Activated CD8-positive, alpha-beta memory T cell treated with anti-CD3 and anti-CD28 coated beads, Interleukin-2, amount 50 U/mL, for 24 hours (primary cell): Measurements from ENCODE around the gene CYYR1.

Source experiments
- DNase-seq: peaks from one replicate; pipeline ENCODE4 v3.0.0-alpha.2; 2020; ENCODE audit errors: extremely low read depth

Gene CYYR1

GRCh38 chr21:26572702-26573381 is at the start of gene CYYR1:
TSS of gene CYYR1 (minus strand) at chr21:26573286. CDS start at chr21:26572940, 346 bp downstream.
- DNase-seq: no peak

- no peak for DNase-seq
Measured at GRCh38 chr21:26617176-26617575, 44.1 kb upstream of the CYYR1 start.

DNA sequence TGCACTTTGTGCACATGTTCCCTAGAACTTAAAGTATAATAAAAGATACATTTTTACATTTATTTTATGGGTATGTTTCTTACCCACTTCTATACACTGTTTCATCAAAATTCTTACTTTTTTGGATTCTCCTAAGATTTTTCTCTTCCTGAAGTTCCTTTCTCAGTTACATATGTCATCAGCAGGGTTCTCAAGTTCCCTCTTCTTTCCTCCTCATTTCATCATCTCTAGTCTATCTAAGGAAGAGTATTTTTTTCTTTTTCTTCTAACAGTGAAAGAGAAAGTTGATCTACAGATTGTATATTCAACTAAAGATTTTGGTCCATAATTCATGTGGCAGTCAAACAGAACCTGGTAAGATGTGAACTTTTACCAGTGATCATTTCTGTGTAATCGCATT is 41.2 kb upstream of the CYYR1 start:
- no peak for DNase-seq

DNA sequence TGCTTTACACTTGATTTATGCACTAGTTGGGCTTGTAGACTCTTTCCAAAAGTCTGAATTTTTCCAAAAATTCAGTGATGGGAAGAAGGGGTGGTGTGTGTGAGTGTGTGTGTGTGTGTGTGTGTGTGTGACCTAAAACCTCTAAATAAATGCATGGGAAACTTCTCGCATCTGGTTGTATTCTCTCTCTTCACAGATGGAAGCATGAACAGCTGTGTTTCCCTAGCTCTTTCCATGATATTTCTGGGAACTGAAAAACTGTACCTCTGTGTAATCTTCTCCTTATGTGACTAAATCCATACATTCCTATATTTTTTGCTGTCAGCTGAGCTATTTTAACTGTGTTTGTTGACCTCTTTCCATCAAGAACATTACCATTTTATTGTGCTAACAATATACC is 26.2 kb upstream of the CYYR1 start:
- no peak for DNase-seq

- DNase-seq: no peak
Measured at GRCh38 chr21:26597981-26598380, 24.9 kb upstream of the CYYR1 start.

DNA sequence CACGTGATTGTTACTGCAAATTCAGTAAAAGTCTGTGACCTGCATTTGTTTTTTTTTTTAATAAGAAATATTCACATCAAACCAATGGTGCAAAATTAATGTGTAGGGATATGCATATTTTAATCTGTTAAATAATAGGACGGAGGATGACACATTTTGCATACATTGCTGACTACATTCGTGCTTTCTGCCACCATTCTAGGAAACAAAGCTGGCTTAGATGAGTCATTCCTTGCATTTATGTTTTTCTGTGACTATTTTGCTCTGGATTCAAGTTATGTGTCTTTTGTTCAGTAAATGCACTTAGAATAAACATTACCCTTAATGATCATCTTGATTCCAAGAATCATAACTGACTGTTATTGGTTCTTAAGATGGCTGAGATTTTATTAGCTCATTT is 23.9 kb upstream of the CYYR1 start:
- no peak for DNase-seq

GRCh38 chr21:26595971-26596370 is 22.9 kb upstream of the CYYR1 start:
- DNase-seq: no peak

DNA sequence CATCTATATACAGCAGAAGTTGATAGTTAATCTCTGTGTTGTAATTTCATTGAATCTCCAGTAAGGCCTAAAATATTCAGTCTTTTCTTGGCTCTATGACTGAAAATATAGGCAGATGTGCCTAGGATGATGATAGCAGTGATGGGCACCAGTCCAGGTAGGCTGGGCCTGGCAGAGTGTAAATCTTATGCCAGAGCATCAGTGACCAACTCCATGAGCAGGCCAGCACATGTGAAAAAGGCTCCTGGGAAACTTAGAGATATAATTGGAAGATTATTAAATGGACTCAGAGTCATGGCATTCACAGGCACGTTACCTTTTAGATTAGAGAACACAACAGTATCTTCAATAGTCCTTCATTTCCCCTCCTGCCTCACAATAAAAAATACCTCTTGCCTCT is 20.7 kb upstream of the CYYR1 start:
- no peak for DNase-seq

GRCh38 chr21:26591543-26591942 is 18.5 kb upstream of the CYYR1 start:
- no peak for DNase-seq

DNA sequence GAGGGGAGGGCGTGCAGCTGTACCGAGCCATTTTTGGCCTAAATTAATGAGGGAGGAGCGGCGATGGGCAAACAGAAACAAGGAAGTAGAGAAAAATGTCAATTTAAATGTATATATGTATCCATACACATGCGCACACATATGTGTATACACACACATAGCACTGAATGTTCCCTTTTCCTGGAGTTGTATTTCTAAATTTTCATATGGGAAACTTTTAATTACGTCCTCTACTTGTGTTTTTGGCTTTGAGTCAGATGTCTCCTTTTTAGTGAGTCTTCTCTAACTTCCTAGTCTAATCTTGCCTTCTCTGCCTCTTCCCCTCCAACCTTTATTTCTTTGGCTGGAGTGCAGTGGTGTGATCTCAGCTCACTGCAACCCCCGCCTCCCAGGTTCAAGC is 15.4 kb upstream of the CYYR1 start:
- DNase-seq: no peak

GRCh38 chr21:26587736-26588201 is 14.7 kb upstream of the CYYR1 start:
- DNase-seq: no peak

DNA sequence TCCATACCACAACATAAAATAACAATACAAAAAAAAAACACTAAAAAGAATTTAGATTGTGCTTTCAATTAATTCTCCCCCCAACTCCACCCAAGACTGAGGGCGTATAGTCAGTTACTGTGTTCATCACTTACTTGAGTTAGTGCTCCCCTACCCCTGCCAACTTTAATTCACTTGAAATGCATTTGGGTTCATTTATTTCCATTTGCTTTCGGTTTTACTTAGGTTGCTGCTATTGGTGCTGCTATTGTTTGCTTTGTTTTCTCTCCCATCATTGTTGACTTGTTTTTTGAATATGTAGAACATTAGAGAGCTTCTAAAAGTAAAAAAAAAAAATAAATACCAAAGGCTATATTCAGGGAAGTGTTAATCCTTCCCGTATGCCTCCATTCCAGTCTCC is 10.7 kb upstream of the CYYR1 start:
- no peak for DNase-seq

GRCh38 chr21:26581818-26582217 is 8.7 kb upstream of the CYYR1 start:
- DNase-seq: no peak

DNA sequence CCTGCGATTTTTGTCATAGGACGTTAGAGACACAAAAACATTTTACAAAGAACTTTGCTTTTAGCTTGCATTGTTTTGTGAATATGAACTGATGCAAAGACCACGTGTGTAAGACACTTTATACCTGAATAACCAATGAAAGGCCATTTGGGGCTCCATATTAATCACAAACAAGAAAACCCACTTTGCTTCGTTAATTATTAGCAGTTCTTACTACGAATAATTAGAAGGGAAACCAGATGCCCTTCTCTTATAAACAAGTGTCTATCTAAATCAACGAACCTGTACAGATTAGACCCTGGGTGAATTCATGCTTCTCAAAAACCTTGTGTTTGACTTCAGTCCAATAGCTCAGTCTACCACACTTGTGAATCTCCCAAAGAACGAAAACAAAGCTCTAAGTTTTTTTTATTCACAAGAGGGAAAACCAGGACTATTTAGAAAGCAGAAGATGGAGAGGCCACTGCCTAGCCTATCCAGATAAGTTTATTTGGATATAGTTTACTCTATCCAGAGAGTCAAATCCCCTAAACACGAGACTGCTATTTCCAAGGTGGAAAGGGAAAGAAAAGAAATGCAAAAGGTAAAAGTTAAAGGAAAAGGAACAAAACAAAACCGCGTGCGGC is 897 bp downstream of the CYYR1 start:
- DNase-seq: no peak

GRCh38 chr21:26570203-26570602 is 2.9 kb downstream of the CYYR1 start:
- no peak for DNase-seq

- no peak for DNase-seq
Measured at GRCh38 chr21:26565546-26565945, 7.5 kb downstream of the CYYR1 start.

GRCh38 chr21:26565111-26565510 is 8.0 kb downstream of the CYYR1 start:
- DNase-seq: no peak

- no peak for DNase-seq
Measured at GRCh38 chr21:26563856-26564503, 9.1 kb downstream of the CYYR1 start.

DNA sequence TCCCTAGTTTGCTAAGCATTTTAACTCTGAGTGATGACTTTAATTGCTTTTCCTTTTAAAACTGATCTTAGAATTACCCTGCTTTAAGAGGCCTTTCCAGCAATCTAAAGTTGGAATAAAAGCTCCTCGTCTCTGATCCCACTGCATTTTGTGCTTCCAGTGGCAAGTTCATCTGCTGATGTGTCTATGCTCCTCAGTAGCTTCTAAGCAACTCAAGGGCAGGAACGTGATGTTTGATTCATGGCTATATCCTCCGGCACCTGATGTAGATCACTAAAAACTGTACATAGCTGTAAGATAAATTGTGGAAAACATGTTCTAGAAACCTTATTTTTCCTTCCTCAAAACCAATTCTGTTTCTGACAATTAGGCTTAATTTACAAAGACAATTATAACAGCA is 12.5 kb downstream of the CYYR1 start:
- DNase-seq: no peak

- DNase-seq: no peak
Measured at GRCh38 chr21:26559099-26559498, 14.0 kb downstream of the CYYR1 start.

GRCh38 chr21:26557106-26557505 is 16.0 kb downstream of the CYYR1 start:
- DNase-seq: no peak

DNA sequence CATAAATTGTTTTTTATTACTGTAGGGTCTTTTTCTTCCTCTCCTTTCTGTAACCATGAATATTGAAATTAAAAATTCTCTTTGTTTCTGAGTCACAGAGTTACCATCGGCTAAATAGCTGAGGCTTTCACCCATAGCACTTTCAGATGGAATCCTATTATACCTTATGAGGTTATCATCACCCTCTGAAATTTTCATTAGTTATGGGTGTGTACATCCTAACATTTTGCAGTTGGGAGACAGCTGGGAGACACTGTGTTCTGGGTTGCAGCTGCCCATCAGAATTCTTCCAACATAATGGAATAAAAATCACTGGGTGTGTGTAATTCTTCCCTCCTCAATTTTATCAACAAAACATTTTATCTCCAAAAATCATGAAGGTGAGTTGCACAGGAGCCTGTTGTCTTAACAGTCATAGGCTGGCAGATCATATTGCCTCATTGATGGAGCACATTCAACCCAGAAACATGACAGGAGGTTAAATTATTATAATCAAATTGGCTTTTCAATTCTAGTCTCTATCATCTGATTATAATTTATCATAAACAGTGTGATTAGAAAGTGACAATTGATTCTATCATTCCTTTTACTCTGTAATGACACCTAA is 17.4 kb downstream of the CYYR1 start:
- DNase-seq: no peak

DNA sequence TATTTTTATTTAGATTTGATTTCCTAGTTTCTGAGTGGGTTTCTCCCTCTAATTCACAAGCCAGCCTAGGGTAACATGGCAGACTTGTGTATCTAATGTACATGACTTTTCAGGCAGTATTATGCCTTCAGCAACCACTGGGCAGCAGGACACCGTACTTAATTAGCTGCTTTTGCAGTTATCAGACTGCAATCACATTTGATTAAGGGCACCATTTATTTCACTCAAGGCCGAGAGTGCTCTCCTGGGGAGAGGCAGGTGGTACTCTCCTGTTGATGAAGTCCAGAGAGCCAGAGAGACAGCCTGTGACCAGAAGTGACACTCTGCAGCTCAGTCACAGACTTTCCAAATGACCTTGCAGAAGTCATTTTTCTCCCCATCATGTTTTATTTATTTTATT is 18.7 kb downstream of the CYYR1 start:
- no peak for DNase-seq
